COLO668 (cell line): ENCODE data around the gene ANKS1B.

Experiments used
- DNase-seq: peaks from one replicate; lab custom pipeline; 2025; ENCODE audit not compliant: unreplicated experiment; lab: John Stamatoyannopoulos, UW

The ANKS1B gene

DNA sequence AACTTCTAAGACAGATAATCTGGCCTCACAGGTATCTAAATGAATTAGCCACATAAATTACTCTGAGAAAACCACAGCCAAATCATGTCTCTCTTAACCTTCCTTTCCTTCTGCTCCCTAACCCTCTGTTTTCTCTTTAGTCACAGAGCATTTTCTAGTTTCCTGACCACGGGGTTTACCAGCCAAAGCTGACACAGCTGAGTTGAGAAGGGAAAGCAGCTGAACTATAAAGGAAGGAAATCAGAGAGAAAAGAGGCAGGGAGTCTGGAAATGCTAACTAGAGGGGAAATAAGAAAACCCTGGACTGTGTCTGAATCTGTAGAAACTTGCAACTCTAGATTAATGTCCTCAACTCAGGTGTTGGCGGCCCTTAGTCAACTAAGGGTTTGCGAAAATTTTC is 24.4 kb downstream of the ANKS1B start:
- DNase-seq = no peak

DNA sequence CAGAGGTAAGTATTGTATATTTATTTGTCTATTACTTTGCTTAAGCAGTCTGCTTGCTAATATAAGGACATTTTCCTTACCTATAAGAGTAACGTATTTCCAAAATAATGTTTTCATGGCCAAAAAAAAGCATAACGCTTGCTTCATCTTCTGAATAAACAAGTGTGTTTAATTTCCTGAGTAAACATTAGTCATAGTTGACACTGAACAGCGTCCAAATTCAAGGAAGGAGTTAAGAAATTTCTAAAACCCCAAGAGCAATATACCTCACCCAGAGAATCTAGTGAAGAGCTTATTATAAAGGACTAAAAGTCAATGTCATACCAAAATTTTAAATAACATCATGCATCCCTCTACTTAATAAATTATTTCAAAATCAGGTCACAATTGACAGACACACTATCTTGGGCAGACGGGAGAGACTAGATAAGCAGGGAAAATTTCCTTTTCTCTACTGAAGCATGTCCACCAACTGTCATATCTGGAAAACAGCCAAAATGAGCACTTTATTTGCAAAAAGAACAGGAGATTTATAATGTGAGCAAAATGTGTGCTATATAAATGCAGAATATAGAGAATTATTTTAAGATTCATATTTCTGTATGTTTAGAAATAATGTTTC is 25.1 kb downstream of the ANKS1B start:
- DNase-seq = no peak

DNA sequence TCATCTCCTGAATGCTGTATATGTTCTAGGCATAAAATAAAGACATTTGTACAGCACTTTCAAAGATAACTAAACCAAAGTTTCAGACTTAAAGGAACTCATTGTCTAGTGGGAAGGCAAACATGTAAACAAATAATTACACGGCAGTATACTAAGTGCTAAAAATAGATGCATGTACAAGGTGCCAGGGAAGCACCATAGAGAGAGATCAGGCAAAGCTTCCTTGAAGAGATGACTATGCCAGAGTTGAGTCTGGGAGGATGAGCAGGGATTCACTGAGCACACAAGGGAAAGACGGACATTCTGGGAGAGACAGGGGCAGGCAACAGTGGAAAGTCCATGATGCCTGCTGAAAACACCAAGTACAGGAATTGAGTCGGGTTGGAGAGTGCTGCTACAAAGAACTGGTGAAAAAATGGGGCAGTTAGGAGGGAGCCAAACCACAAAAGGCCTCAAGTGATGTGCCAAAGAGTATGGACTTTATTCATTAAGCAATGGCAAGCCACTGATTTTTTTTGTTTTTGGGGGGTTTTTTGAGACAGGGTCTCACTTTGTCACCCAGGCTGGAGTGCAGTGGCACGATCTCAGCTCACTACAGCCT is 26.8 kb downstream of the ANKS1B start:
- DNase-seq = no peak

DNA sequence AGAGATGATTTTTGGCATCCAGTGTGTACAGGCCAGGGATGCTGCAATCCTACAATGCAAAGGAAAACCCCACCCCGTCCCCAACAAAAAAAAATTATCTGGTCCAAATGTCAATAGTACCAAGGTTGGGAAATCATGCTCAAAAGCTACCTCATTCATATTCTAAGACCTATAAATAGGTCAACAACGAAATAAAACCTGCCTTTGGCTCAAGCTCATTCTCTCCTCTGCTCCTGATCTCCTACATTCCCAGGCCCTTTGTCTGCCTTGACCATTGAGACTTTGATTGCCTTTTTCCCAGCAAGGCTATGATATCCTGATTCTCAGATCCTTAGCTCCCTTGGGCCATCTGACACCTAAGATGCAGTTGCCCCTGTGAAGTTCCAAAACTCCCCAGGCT is 30.0 kb downstream of the ANKS1B start:
- no peak for DNase-seq

DNA sequence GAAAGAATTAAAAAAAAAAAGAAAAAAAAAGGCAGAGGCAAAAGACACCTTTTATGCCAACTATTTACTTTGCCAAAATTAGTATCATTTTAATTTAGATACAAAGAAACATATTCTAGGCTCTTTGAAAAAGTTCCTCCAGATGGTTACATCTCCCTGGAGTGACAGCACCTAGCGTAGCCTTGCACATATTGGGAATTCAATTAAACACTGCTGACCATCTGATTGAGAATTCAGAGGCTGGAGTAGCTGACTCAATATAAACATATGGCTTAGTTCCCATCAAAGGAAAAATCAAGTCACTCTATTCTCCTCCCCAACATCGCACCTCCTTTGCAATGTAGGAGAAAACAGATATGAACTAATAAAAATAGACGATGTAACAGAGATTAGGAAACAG is 36.4 kb downstream of the ANKS1B start:
- DNase-seq = no peak

DNA sequence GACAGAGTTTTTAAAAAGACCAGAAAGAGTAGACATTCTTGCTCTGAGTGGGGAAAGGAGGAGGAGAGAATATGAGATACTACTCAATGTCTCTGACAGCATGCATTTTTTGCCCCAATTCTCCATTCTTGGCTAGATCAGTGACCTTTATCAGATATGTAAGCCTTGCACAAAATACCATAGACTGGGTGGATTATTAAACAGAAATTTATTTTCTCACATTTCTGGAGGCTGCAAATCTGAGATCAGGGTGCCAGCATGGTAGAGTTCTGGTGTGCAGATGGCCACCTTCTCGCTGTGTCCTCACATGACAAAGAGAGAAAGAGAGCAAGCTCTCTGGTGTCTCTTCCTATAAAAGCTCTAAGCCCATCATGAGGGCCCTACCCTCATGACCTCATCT is 38.6 kb downstream of the ANKS1B start:
- DNase-seq = no peak

DNA sequence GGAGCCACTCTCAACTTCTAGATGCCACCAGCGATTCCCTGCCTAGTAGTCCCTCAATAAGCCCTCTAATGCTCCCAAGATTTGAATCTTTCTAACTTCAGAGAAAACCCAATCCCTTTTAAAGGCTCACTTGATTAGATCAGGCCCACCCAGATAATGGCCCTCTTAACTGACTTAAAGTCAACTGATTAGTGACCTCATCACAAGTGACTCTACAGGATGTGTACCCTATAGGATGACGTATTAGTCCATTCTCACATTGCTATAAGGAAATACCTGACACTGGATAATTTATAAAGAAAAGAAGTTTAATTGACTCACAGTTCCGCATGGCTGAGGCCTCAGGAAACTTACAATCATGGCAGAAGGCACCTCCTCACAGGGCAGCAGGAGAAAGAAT is 49.1 kb downstream of the ANKS1B start:
- DNase-seq = no peak

DNA sequence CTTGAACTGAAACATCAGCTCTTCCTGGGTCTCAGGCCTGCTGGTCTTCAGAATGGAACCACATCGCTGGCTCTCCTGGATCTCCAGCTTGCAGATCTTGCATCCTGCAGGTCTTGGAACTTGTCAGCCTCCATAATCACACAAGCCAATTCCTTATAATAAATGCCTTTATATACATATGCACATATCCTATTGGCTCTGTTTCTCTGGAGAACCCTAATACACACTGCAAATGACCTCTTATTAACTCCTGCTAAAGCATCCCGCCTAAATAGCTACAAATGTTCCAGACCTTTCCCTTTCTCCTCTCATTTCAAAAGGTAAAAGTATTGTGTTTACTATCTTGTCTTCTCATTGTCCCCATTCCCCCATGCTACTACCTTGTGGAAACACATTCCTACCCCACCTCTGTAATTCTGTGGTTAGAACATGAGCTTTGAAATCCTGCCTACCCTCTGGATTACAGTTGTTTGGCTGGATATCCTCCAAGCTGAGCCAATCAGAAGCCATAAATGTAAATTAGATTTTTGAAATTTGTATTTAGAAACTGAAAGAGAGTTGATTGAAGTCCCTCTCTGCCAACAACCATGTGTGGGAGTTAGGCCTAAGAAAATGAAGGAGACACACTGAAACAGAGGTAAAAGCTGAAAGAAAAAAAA is 58.1 kb downstream of the ANKS1B start:
- DNase-seq = no peak

DNA sequence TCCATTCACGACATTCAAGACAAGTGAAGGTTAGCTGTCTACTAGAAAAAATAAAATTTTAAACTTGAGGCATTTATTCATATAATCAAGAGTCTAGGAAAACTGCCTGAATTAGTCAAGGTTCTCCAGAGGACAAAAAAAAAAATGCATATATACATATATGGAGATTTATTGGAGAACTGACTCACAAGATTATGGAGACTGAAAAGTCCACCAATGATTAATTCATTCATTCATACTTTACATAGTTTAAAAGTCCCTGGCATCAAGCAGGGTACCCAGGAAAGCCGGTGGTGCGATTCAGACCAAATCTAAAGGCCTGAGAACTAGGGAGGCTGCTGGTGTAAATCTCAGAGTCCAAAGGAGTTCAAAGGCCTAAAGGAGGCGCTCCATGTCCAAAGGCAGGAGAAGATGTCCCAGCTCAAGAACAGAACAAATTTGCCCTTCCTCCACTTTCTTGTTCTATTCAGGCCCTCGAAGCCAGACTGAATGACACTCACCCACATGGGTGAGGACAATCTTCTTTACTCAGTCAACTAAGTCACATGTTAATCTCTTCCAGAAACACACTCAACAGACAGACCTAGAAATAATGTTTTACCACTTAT is 64.3 kb downstream of the ANKS1B start:
- no peak for DNase-seq

DNA sequence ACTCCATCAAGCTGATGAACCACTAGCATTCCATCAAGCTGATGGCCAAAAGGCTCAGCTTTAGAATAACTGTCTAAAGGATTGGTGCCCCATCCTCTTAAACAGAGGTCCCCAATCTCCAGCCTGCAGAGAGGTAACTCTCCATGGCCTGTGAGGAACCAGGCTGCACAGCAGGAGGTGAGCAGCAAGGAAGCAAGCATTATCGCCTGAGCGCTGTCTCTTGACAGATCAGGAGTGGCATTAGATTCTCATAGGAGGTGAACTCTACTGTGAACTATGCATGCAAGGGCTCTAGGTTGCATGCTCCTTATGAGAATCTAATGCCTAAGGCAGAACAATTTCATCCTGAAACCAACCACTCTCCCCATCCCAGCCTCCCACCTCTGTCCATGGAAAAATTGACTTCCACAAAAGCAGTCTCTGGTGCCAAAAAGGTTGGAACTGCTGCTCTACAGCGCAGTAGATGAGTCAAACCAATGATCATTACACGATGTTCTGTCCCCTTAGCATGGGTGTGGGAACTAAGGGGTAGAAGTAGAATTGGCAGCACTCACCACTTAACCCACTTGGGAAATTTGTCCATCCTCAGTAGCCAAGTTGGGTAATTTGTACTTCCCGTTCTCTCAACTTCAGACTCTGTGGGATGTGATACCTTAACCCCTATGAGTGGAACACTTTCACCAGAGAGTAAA is 66.9 kb downstream of the ANKS1B start:
- no peak for DNase-seq

DNA sequence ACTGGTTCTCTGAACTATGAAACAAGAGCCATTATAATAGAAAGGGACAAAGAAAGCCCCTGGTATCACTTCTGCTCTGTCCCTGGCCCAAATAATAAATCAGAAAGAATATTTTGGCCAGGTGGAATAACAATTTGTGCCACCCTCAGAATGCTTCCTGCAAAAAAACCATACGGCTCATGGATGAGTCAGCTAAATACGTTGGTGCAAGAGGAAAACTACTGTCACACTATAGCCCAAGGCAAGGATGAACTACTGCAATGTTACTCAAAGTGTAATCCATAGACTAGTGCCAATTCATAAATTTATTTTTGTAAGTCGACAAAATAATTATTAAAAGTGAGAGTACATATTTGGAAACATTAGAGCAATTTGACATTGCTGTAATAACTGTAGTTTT is 68.2 kb downstream of the ANKS1B start:
- DNase-seq = no peak

DNA sequence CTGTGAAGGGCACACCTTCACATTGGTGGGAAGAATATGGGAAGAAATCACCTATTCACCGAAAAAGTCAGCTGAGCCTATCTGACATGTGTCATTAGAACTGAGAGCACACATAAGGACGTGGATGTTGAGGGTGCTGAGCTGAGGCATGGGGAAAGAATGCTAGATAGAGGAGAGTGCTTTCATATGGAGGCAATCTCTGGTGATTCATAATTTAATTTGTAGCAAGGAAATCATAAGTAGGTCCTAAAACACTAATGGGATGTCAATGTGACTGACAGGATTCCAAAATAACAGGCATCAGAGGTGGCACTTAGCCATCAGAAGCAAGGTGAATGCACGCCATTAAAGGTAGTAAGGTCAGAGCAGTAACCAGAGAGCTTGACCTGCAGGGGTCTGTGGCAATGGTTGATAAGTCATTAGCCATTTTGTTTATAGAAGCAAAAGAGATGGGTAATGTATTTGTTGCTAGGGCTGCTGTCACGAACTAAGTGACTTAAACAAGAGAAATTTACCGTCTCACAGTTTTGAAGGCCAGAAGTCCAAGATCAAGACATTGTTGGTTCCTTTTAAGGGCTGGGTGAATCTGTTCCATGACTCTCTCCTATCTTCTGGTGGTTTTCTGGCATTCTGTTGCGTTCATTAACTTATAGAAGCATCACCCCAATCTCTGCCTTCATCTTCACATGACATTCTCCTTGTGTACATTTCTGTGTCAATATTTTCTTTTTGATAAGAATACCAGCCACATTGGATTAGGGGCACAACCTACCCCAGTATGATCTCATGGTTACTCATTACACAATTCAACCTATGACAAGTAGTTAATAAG is 69.3 kb downstream of the ANKS1B start:
- DNase-seq = no peak

DNA sequence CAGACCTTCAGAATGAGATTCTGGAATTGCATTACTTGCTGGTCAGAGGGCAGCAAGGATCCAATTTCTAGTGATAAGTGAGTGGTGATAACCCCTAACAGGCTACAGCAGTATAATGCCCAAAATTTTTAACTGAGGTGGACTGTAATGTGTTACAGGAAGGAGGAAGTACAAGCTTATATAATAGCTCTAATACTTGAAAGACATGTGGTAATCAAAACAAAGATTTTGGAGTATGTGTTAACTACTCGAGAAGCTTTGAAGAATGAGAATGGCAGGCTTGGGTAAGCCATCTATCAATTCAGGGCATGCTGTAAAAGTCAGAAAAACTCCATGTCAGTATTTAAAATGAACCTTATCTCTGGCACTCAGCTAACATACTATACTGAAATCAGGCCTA is 70.5 kb downstream of the ANKS1B start:
- no peak for DNase-seq

DNA sequence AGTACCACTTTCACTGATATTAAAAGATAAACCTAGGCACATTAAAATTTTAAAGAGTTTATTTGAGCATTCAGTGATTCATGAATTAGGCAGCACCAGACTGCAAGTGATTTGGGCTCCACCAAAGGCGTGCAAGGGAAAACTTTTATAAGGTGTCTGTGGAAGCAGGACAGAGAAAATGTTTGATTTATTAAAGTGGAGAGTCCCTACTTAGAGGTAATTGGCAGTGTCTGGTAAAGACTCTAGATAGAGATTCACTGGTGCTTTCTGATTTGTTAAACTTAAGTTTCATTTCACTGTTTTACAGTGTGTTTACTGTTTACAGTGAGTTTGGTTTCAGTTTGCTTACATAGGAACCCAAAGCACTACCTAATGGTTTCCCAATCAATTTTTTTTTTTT is 72.8 kb downstream of the ANKS1B start:
- DNase-seq = no peak

DNA sequence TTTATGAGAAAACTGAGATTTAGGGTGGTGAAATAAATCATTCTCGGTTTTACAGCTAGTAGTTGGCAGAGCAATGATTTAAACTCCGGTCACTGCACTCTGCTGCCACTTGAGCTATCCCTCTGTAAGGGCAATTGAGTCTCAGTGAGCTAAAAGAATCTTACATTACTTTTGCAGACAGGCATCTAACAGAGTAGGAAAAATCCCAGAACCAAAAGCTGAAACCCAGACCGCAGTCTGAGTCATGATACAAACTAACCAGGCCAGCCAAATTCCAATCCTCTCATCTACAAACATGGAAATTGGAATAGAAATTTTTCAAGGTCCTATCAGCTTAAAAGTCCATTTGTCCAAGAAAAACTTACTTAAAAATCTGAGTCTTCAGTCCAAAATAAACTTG is 73.7 kb downstream of the ANKS1B start:
- no peak for DNase-seq

DNA sequence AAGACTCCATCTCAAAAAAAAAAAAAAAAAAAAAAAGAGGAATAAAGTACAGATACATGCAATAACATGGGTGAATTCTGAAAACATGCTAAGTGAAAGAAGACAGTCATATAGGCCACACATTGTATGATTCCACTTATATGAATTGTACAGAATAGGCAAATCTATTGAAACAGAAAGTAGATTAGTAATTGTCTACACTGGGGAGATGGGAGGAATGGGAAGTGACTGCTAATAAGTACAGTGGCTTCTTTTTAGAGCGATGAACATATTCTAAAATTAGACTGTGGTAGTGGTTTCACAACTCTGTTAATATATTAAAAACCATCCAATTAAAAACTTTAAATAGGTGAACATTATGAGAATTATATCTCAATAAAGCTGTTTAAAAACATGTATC is 74.4 kb downstream of the ANKS1B start:
- no peak for DNase-seq

DNA sequence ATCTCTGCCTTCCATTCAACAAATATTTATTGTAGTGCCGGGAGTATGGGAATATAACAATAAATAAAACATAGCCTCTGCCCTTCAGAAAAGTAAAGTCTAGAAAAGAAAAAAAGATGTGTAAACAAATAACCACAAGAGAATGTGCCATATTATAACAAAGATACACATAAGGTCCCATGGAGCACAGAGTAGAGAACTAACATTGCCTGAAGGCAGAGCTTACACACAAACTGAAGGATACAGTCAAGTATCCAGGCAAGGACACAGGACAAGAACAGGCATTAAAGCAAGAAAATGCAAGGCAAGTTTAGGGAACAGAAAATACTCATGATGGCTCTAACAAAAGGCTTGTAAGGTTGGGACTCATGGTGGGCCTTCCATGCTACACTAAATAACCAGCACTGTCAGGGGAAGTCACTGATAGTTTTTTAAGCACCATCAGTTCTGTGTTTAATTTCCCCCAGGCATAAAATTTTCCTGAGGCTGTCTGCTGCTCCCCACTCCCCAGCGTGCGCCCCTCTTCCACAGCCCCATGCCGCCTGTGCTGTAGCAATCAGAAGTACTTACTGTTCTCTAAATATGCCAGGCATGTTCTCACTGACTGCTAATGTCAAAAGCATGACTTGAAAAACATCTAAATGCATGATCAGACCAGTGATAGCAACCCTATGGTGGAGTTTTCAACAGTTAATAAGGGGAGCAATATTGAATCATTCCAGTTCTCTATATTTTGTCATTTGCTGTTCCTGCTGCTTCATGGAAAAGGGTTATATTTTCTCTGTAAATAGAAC is 77.8 kb downstream of the ANKS1B start:
- no peak for DNase-seq

DNA sequence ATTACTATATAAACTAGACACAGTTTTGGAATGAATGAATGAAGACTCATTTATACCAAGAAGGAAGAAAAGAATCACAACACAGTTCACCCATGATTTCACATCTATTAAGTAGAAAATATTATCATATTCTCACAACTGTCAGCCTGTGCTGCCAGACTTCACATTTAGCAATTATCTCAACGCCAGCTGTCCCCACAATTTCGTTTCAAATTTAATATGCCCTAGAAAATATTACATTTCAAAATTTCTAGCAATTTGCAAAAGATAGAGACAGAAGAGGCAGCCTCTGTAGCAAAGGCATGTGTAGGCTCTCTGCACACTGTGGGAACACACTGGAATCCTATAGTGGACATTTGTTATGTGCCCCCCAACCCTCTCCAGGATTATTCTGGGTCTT is 83.6 kb downstream of the ANKS1B start:
- no peak for DNase-seq

DNA sequence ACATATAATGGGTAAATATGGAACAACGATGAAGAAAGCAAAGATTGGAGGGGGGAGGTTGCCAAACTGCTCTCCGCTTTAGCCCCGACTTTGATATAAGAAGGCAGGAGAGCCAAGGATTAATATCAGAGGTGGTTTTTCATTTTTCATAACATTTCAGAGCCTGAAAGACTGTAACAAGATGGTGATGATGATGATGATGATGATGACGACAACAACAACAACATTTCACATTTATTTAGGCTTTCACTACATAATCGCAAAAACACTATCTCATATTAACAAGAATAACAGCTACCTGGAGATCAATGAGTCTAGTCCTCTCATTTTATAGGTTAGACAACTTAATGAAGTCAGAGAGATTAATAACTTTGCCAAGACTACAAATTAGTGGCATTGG is 86.1 kb downstream of the ANKS1B start:
- DNase-seq = no peak

DNA sequence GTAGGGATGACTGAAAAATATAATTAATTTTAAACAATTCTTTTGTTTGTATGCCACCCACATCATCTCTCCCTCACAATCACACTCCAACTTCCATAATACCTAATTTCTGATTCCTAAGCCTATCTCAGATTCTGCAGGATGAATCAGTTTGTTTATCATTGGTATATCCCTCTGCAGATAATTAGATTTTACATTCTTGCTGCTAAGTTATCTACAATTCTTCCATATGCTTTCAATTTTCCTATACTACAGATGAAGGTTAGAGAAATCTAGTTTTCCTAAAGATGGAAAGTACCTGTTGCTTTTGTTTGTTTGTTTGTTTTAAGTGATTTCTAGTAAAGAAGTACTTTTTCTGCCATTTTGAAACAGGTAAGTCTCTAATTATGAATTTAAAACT is 105.3 kb downstream of the ANKS1B start:
- no peak for DNase-seq
